Lower leg skin (tissue), 4 donors: ENCODE results near the gene ADCK1. TPM values are rescaled to one million over a fixed set of nuclear protein-coding genes. Genes with fewer than 3 reads are reported as not detected.
A peak's percentile ranks its signal among the peaks of the same experiment; 100 is the strongest.
"Not testable (repeated sequence)": the region's sequence is repeated elsewhere in the genome, so short reads cannot be mapped to it uniquely, and the experiment has no call there.

Experiments used
- DNase-seq, 2 donors: peaks; one replicate each; pipeline ENCODE4 v3.0.0-alpha.2; 2019; ENCODE audit warnings: low spot score in 2 of 2
- H3K4me3 ChIP-seq: fragments of 200-600 bp; sonication (generic); 2 replicates; pipeline ENCODE4 v1.5.1; 2017; ENCODE audit warnings: mild to moderate bottlenecking, low read depth; ENCODE audit not compliant: poor library complexity, severe bottlenecking
- CTCF ChIP-seq, 3 donors: fragments of 450-650 bp; IDR thresholded peaks; one replicate each; pipeline ENCODE4 v1.5.1; 2016; ENCODE audit warnings: antibody characterized with exemption in 3 of 3, mild to moderate bottlenecking in 3 of 3, moderate library complexity in 2 of 3
- POLR2A ChIP-seq, 2 donors: fragments of 450-650 bp; IDR thresholded peaks; one replicate each; pipeline ENCODE4 v1.6.1; 2016 to 2017; ENCODE audit warnings: antibody characterized with exemption in 2 of 2, mild to moderate bottlenecking in 1 of 2, moderate library complexity in 1 of 2
- WGBS, 2 donors: methylation state at CpG; one replicate each; pipeline ENCODE4 v1.1.5; 2018; 5-methylcytosine and 5-hydroxymethylcytosine counted together
- intact Hi-C: fragments of 100-400 bp; cut with DNase I; formaldehyde crosslinking; loops from one replicate; pipeline ENCODE4 v1.15.0; 2023; ENCODE audit warnings: low total_unique reads
- total RNA-seq, 4 donors: library from RNA; depleted of rRNA; stranded (reverse); fragments of >200 nt; gene quantifications; one replicate each; pipeline ENCODE4 v1.1.0, GENCODE V29; 2016

The ADCK1 gene
- total RNA-seq, 4 donors from 2014 or later, result 5.7 to 8.5 (median 6.4) TPM

GRCh38 chr14:77761205-77761931 is 38.5 kb upstream of the ADCK1 start:
- WGBS, 2 donors, result 2 to 3% methylated on average over 24 of the region's 24 CpGs
- DNase-seq, result peak in 1 of 2 donors; percentile 33
- TF ChIP-seq CTCF (IDR thresholded peaks at IDR 0.05), result no peak
- TF ChIP-seq POLR2A (IDR thresholded peaks at IDR 0.05), result no peak
- peak overlapping the region; percentile 89 for H3K4me3 ChIP-seq
- intact Hi-C loops, result no loop called here

GRCh38 chr14:77763316-77763715 is 36.6 kb upstream of the ADCK1 start:
- intact Hi-C loops, result no loop called here
- WGBS, 2 donors, result 64 to 70% methylated on average over 1 of the region's 1 CpG
- no peak overlapping the region for H3K4me3 ChIP-seq
- TF ChIP-seq POLR2A (IDR thresholded peaks at IDR 0.05) (no peak), CTCF (IDR thresholded peaks at IDR 0.05) (no peak)
- no peak for DNase-seq

- intact Hi-C loops, result no loop called here
Observed at GRCh38 chr14:77763978-77764377, 35.9 kb upstream of the ADCK1 start.

GRCh38 chr14:77768442-77769069 is 31.4 kb upstream of the ADCK1 start:
- H3K4me3 ChIP-seq, intact Hi-C loops, DNase-seq: not testable (repeated sequence)
- 46 to 54% methylated on average over 2 of the region's 2 CpGs for WGBS, 2 donors

More at GRCh38 chr14:77763978-77764377, 35.9 kb upstream of the ADCK1 start:
- no peak for DNase-seq
- TF ChIP-seq POLR2A (IDR thresholded peaks at IDR 0.05), result no peak
- no peak for TF ChIP-seq CTCF (IDR thresholded peaks at IDR 0.05)
- no peak overlapping the region for H3K4me3 ChIP-seq
- WGBS, 2 donors, result 81 to 95% methylated on average over 3 of the region's 3 CpGs

GRCh38 chr14:77773966-77774365 is 25.9 kb upstream of the ADCK1 start:
- intact Hi-C loops, H3K4me3 ChIP-seq, DNase-seq: not testable (repeated sequence)
- WGBS, 2 donors, result 70 to 78% methylated on average over 4 of the region's 4 CpGs

- intact Hi-C loops, result no loop called here
- TF ChIP-seq CTCF (IDR thresholded peaks at IDR 0.05) (no peak), POLR2A (IDR thresholded peaks at IDR 0.05) (no peak)
- H3K4me3 ChIP-seq, result no peak overlapping the region
- DNase-seq, result no peak
Observed at GRCh38 chr14:77782202-77782601, 17.7 kb upstream of the ADCK1 start.
